ENCODE measurements around the gene KRTAP21-1. TPM values are rescaled to one million over a fixed set of nuclear protein-coding genes. Genes with fewer than 3 reads are reported as not detected.

Gene KRTAP21-1
- total RNA-seq, 4 donors from 2014 or later: not detected

DNA sequence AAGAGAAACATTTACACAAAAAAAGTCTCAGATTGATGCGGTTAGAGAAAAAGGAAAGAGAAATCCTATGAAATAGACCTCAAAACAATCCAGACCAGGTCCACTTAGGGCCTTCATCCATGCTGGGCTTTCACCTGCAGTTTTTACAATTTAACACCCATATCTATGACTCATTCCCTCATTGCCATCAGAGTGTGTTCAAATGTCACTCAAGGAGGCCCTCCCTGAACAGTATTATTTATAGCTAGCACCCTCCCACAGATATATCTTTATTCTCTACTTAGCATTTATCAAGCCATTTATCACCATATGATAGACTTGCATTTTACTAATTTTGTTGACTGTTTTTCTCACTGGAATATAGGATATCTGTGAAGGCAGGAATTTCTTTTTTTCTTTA, 35.8 kb downstream of the KRTAP21-1 start:
- Histone ChIP-seq H3K4me1 (no peaks in the 10 kb centered on the region), H3K27ac (no peak overlapping the region), H3K27me3 (no peaks in the 10 kb centered on the region), H3K9me3 (no peaks in the 10 kb centered on the region), H3K4me3 (no peak overlapping the region), H3K36me3 (no peaks in the 10 kb centered on the region)
- TF ChIP-seq POLR2A (IDR thresholded peaks at IDR 0.05) (no peak), EP300 (IDR thresholded peaks at IDR 0.05) (no peak)
- TF ChIP-seq, protein P1, sequence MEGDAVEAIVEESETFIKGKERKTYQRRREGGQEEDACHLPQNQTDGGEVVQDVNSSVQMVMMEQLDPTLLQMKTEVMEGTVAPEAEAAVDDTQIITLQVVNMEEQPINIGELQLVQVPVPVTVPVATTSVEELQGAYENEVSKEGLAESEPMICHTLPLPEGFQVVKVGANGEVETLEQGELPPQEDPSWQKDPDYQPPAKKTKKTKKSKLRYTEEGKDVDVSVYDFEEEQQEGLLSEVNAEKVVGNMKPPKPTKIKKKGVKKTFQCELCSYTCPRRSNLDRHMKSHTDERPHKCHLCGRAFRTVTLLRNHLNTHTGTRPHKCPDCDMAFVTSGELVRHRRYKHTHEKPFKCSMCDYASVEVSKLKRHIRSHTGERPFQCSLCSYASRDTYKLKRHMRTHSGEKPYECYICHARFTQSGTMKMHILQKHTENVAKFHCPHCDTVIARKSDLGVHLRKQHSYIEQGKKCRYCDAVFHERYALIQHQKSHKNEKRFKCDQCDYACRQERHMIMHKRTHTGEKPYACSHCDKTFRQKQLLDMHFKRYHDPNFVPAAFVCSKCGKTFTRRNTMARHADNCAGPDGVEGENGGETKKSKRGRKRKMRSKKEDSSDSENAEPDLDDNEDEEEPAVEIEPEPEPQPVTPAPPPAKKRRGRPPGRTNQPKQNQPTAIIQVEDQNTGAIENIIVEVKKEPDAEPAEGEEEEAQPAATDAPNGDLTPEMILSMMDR (IDR thresholded peaks at IDR 0.05): no peak
- no peak for DNase-seq (ENCODE audit: low spot score in 2 of 2)
- 89 to 93% methylated on average over 1 of the region's 1 CpG for WGBS, 2 donors

DNA sequence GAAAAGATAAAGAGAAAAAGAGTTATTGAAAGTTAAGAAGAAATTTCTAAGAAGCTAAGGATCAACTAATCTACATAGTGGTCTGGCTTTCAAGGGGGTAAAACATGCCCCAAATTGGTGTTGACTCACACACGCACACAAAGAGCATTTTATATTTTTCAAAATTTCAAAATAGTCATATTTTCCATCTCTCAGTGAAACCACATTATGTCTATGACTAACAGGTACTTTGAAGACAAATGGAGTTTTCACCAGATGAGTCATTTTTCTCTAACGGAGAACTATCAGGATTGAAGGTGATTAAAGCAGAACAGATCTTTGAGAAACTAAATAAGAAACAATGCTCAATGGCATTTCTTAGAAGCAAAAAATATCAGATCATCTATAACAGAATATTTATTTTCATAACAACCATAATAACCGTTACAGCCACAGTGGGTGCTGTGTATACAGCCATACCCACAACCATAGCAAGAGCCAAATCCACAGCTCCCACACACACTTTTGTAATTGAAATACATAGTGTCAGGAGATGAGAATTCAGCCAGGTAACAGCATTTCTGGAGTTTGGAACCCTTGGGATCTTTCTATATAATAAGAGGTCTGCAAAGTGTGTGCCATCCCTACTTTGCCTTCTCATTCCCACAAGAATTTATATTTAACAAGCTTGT, 36.9 kb downstream of the KRTAP21-1 start, which contains the start of gene KRTAP21-3:
Gene KRTAP21-3, minus strand, starts transcription at position 539 of the 671 bp plus-strand sequence. Its CDS starts 18 bp downstream, at position 521.
- no peak for DNase-seq (ENCODE audit: low spot score in 2 of 2)
- WGBS, 2 donors: 65 to 69% methylated on average over 3 of the region's 3 CpGs

DNA sequence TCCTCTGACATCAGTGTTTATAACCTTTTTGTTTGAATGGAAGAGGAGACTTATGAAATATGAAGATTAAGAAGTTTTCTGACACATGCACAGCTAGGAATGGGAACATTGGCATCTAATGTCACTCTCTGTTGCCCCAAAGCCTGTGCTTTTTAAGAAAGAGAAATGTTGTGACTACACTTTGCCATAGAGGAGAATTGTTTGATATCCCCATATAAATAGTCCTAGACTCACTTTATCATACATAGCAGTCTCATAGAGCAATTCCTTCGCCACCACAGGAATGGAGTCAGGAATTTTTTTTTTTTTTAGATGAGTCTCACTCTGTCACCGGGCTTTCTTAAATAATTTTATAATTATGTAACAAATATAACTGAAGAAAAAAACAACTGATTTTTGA, 38.1 kb downstream of the KRTAP21-1 start:
- Histone ChIP-seq H3K27ac (no peak overlapping the region), H3K9me3 (peaks cover 0 to 10% (median 0%) of the 10 kb centered on the region in 4 donors), H3K27me3 (no peaks in the 10 kb centered on the region), H3K4me3 (no peak overlapping the region), H3K4me1 (no peaks in the 10 kb centered on the region), H3K36me3 (no peaks in the 10 kb centered on the region)
- DNase-seq (ENCODE audit: low spot score in 2 of 2): no peak
- WGBS, 2 donors: 84 to 90% methylated on average over 2 of the region's 2 CpGs
- no peak for TF ChIP-seq EP300 (IDR thresholded peaks at IDR 0.05)
- no peak for TF ChIP-seq POLR2A (IDR thresholded peaks at IDR 0.05)
- TF ChIP-seq, protein P1 (IDR thresholded peaks at IDR 0.05): no peak

More for the DNA sequence above, 36.9 kb downstream of the KRTAP21-1 start, which contains the start of gene KRTAP21-3:
- H3K36me3 ChIP-seq: no peaks in the 10 kb centered on the region
- no peaks in the 10 kb centered on the region for H3K27me3 ChIP-seq
- H3K9me3 ChIP-seq: no peaks in the 10 kb centered on the region
- TF ChIP-seq, protein P1 (IDR thresholded peaks at IDR 0.05): no peak
- TF ChIP-seq EP300 (IDR thresholded peaks at IDR 0.05) (no peak), POLR2A (IDR thresholded peaks at IDR 0.05) (no peak)
- H3K4me3 ChIP-seq: no peak within 1 kb of the TSS
- H3K27ac ChIP-seq: no peak within 1 kb of the TSS
- no peaks in the 10 kb centered on the region for H3K4me1 ChIP-seq

DNA sequence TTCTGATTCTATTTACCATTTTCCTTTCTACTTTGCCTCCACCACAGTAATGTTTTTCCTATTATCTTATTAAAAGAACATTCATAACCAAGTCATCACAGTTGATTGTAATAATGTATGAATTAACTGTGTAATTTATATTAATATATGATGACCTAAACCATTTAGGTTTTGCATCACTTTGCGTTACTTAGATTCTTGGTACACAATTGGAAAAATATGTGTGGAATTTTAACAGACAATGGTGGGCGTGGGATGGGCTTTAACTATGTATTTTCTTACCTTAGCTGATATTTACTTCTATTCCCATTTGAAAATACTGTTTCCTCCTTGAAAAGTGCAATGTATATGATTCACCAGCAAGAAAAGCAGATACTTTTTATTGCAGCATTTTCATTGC, 40.3 kb downstream of the KRTAP21-1 start:
- no peaks in the 10 kb centered on the region for H3K27me3 ChIP-seq
- no peak overlapping the region for H3K27ac ChIP-seq
- H3K9me3 ChIP-seq: peaks cover 0 to 11% (median 0%) of the 10 kb centered on the region in 4 donors
- WGBS, 2 donors: 77 to 78% methylated on average over 2 of the region's 2 CpGs
- no peak for DNase-seq (ENCODE audit: low spot score in 2 of 2)
- TF ChIP-seq EP300 (IDR thresholded peaks at IDR 0.05) (no peak), POLR2A (IDR thresholded peaks at IDR 0.05) (no peak)
- TF ChIP-seq, protein P1 (IDR thresholded peaks at IDR 0.05): no peak
- H3K4me3 ChIP-seq: no peak overlapping the region
- H3K36me3 ChIP-seq: no peaks in the 10 kb centered on the region
- no peaks in the 10 kb centered on the region for H3K4me1 ChIP-seq

DNA sequence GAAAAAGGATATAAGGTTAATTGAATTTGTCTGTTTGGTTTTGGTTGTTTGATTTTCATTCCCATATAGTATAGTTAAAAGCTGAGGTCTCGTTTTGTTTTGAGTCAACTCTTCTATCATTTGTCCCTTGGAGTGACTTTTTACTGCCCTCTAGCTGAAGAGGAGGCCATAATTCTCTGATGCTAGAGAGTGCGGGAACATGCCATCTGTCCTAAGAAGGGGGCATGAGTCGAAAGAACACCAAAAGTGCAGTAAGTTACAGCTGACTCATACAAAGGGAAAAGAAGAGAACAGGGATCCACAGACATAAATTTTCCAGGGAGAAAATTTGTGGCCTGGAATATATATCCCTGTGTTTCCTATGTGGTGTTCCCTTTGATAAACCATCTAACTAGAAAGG, 40.8 kb downstream of the KRTAP21-1 start:
- Histone ChIP-seq H3K4me1 (no peaks in the 10 kb centered on the region), H3K27ac (no peak overlapping the region), H3K27me3 (no peaks in the 10 kb centered on the region), H3K9me3 (peaks cover 0 to 11% (median 0%) of the 10 kb centered on the region in 4 donors), H3K4me3 (no peak overlapping the region), H3K36me3 (no peaks in the 10 kb centered on the region)
- TF ChIP-seq POLR2A (IDR thresholded peaks at IDR 0.05) (no peak), EP300 (IDR thresholded peaks at IDR 0.05) (no peak)
- TF ChIP-seq, protein P1 (IDR thresholded peaks at IDR 0.05): no peak
- DNase-seq (ENCODE audit: low spot score in 2 of 2): no peak
- WGBS, 2 donors: 67 to 68% methylated on average over 3 of the region's 3 CpGs
